ENCODE results near the gene ARHGEF26. TPM values are rescaled to one million over a fixed set of nuclear protein-coding genes. Genes with fewer than 3 reads are reported as not detected.

ARHGEF26 gene
- total RNA-seq, 2 experiments from 2014 or later = 0.08 TPM; not detected in 1

GRCh38 chr3:154217671-154218070 lies 96.5 kb downstream of the ARHGEF26 start:
- no peak overlapping the region for H3K27ac ChIP-seq (ENCODE audit: low read depth in 1 of 2, low read length in 2 of 2)
- no peaks in the 10 kb centered on the region for H3K27me3 ChIP-seq (ENCODE audit: control insufficient read depth in 1 of 2, insufficient read depth in 2 of 2, low read length in 2 of 2)
- H3K9me3 Mint-ChIP-seq = peaks cover 2% of the 10 kb centered on the region
- intact Hi-C loops (cut with DNase I, micrococcal nuclease) = no loop called here
- H3K9me3 ChIP-seq (ENCODE audit: control insufficient read depth in 1 of 2, insufficient read depth in 1 of 2, low read length in 2 of 2) = no peaks in the 10 kb centered on the region
- H3K27me3 Mint-ChIP-seq = no peaks in the 10 kb centered on the region
- no peak for ATAC-seq (ENCODE audit: poor library complexity)
- H3K36me3 Mint-ChIP-seq (ENCODE audit: low read depth) = no peaks in the 10 kb centered on the region
- ChIA-PET CTCF (no interaction called here), POLR2A (no interaction called here)
- no peaks in the 10 kb centered on the region for H3K4me1 Mint-ChIP-seq (ENCODE audit: low read depth)
- no peak overlapping the region for H3K4me3 ChIP-seq (ENCODE audit: low read length)
- no peak overlapping the region for H3K4me3 Mint-ChIP-seq
- H3K27ac Mint-ChIP-seq = no peak overlapping the region
- H3K36me3 ChIP-seq (ENCODE audit: insufficient read depth, low read length) = no peaks in the 10 kb centered on the region
- no peak for DNase-seq
- no peaks in the 10 kb centered on the region for H3K4me1 ChIP-seq (ENCODE audit: insufficient read depth, low read length)
- no peak for TF ChIP-seq CTCF (IDR thresholded peaks at IDR 0.05)

GRCh38 chr3:154218728-154219127 lies 97.5 kb downstream of the ARHGEF26 start:
- TF ChIP-seq CTCF (IDR thresholded peaks at IDR 0.05) = no peak
- no peak for ATAC-seq (ENCODE audit: poor library complexity)
- H3K4me3 ChIP-seq (ENCODE audit: low read length) = no peak overlapping the region
- no peak overlapping the region for H3K27ac Mint-ChIP-seq
- H3K9me3 Mint-ChIP-seq = peaks cover 2% of the 10 kb centered on the region
- H3K4me3 Mint-ChIP-seq = no peak overlapping the region
- no peaks in the 10 kb centered on the region for H3K27me3 ChIP-seq (ENCODE audit: control insufficient read depth in 1 of 2, insufficient read depth in 2 of 2, low read length in 2 of 2)
- ChIA-PET CTCF (no interaction called here), POLR2A (no interaction called here)
- no peaks in the 10 kb centered on the region for H3K36me3 Mint-ChIP-seq (ENCODE audit: low read depth)
- no peak for DNase-seq
- no peaks in the 10 kb centered on the region for H3K4me1 ChIP-seq (ENCODE audit: insufficient read depth, low read length)
- intact Hi-C loops (cut with DNase I, micrococcal nuclease) = no loop called here
- no peaks in the 10 kb centered on the region for H3K4me1 Mint-ChIP-seq (ENCODE audit: low read depth)
- H3K9me3 ChIP-seq (ENCODE audit: control insufficient read depth in 1 of 2, insufficient read depth in 1 of 2, low read length in 2 of 2) = no peaks in the 10 kb centered on the region
- no peaks in the 10 kb centered on the region for H3K36me3 ChIP-seq (ENCODE audit: insufficient read depth, low read length)
- H3K27ac ChIP-seq (ENCODE audit: low read depth in 1 of 2, low read length in 2 of 2) = no peak overlapping the region
- H3K27me3 Mint-ChIP-seq = no peaks in the 10 kb centered on the region

GRCh38 chr3:154220462-154220861 lies 99.3 kb downstream of the ARHGEF26 start:
- no peak overlapping the region for H3K4me3 Mint-ChIP-seq
- peaks cover 2% of the 10 kb centered on the region for H3K9me3 Mint-ChIP-seq
- CTCF ChIA-PET = no interaction called here

More at GRCh38 chr3:154220462-154220861, 99.3 kb downstream of the ARHGEF26 start:
- Mint-ChIP-seq H3K36me3 (ENCODE audit: low read depth) (no peaks in the 10 kb centered on the region), H3K27me3 (no peaks in the 10 kb centered on the region), H3K27ac (no peak overlapping the region), H3K4me1 (ENCODE audit: low read depth) (no peaks in the 10 kb centered on the region)
- no peak overlapping the region for H3K4me3 ChIP-seq (ENCODE audit: low read length)
- H3K27ac ChIP-seq (ENCODE audit: low read depth in 1 of 2, low read length in 2 of 2) = no peak overlapping the region
- H3K4me1 ChIP-seq (ENCODE audit: insufficient read depth, low read length) = no peaks in the 10 kb centered on the region
- POLR2A ChIA-PET = interaction anchor here (0.5 kb wide), 1 partner anchor 68 kb away, joined by 4 read pairs; no protein-coding TSS in a partner anchor
- H3K27me3 ChIP-seq (ENCODE audit: control insufficient read depth in 1 of 2, insufficient read depth in 2 of 2, low read length in 2 of 2) = no peaks in the 10 kb centered on the region
- DNase-seq = no peak
- no peaks in the 10 kb centered on the region for H3K36me3 ChIP-seq (ENCODE audit: insufficient read depth, low read length)
- TF ChIP-seq CTCF (IDR thresholded peaks at IDR 0.05) = no peak
- H3K9me3 ChIP-seq (ENCODE audit: control insufficient read depth in 1 of 2, insufficient read depth in 1 of 2, low read length in 2 of 2) = no peaks in the 10 kb centered on the region
- intact Hi-C loops (cut with DNase I, micrococcal nuclease) = no loop called here
- ATAC-seq (ENCODE audit: poor library complexity) = no peak

Data from CD4-positive, alpha-beta T cell (primary cell).